Activated B cell treated with CpG ODN at 0.5 μM for 24 hours (primary cell): ENCODE measurements around the gene CHKB. TPM values are rescaled to one million over a fixed set of nuclear protein-coding genes. Genes with fewer than 3 reads are reported as not detected.
A peak's percentile ranks its signal among the peaks of the same experiment; 100 is the strongest.

ENCODE experiments used
- ATAC-seq: fragments of 200-7000 bp; cut with Tn5 transposase; one replicate; pipeline ENCODE4 v1.10.0; 2021; ENCODE audit warnings: low read depth, mild to moderate bottlenecking, moderate library complexity
- CTCF ChIA-PET: fragments of 350-600 bp; sonication (Branson Sonifier 250); formaldehyde crosslinking; loops from one replicate; lab custom pipeline; 2021; ENCODE audit warnings: antibody characterized with exemption; lab: Charles Lee
- POLR2A ChIA-PET: fragments of 350-600 bp; sonication (Branson Sonifier 250); formaldehyde crosslinking; loops from one replicate; lab custom pipeline; 2021; ENCODE audit warnings: antibody characterized with exemption; lab: Charles Lee
- DNase-seq: peaks from one replicate; pipeline ENCODE4 v3.0.0; 2022
- H3K27ac Mint-ChIP-seq: one replicate; pipeline ENCODE4 v1.8.0; 2020; ENCODE audit warnings: mixed read lengths
- H3K27me3 Mint-ChIP-seq: one replicate; pipeline ENCODE4 v1.8.0; 2021; ENCODE audit warnings: mixed read lengths
- H3K36me3 Mint-ChIP-seq: one replicate; pipeline ENCODE4 v1.8.0; 2021; ENCODE audit warnings: low read depth, mixed read lengths
- H3K4me1 Mint-ChIP-seq: one replicate; pipeline ENCODE4 v1.8.0; 2021; ENCODE audit warnings: mixed read lengths
- H3K4me3 Mint-ChIP-seq: one replicate; pipeline ENCODE4 v1.8.0; 2020; ENCODE audit warnings: mild to moderate bottlenecking, mixed read lengths
- H3K9me3 Mint-ChIP-seq: one replicate; pipeline ENCODE4 v1.8.0; 2020; ENCODE audit warnings: mixed read lengths
- intact Hi-C: fragments of 100-400 bp; cut with micrococcal nuclease; formaldehyde crosslinking; loops from one replicate; pipeline ENCODE4 v1.15.1; 2024
- total RNA-seq: library from RNA; stranded (reverse); gene quantifications from 2 replicates; pipeline ENCODE4 v1.2.3, GENCODE V29; 2022
- TF ChIP-seq, protein P1 (sequence below): fragments of 200-600 bp; IDR thresholded peaks from one replicate; pipeline ENCODE4 v1.8.0; 2022; ENCODE audit warnings: antibody characterized with exemption, mild to moderate bottlenecking

The CHKB gene, protein sequence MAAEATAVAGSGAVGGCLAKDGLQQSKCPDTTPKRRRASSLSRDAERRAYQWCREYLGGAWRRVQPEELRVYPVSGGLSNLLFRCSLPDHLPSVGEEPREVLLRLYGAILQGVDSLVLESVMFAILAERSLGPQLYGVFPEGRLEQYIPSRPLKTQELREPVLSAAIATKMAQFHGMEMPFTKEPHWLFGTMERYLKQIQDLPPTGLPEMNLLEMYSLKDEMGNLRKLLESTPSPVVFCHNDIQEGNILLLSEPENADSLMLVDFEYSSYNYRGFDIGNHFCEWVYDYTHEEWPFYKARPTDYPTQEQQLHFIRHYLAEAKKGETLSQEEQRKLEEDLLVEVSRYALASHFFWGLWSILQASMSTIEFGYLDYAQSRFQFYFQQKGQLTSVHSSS
- 138 and 158 TPM in 2 replicates for total RNA-seq

DNA sequence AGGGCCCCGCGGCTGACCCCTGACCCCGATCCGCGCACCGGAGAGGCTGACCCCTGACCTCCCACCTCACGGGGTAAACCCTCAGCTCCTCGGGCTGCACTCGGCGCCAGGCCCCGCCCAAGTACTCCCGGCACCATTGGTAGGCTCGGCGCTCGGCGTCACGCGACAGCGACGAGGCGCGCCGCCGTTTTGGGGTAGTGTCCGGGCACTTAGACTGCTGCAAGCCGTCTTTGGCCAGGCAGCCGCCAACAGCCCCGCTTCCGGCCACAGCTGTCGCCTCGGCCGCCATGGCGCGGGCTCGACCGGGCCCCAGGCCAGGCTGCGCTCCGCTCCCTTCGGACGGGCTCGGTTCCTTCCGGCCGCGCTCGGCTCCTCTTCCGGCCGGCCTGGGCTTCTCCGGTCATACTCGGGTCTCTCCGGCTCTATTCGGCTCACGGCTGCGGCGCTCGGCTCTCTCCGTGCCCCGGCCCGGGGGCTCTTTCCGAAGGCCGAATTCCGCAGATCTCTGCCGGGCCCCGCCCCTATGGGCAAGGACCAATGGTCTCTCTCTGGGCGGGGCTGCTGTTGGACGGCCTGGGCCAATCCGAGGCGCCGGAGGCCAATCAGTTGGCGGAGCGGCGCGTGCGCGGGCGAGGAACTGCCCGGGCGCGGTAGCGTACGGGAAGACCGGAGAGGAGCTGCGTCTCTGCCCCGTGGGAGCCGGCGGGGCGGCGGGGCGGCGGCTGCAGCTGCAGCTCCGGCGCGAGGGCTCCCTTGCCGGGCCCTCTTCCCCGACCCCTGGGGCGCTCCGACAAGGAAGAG is at the start of gene CHKB:
Gene CHKB, minus strand, starts transcription at position 357 of the 801 bp plus-strand sequence. Its CDS starts 68 bp downstream, at position 289.
- intact Hi-C loops, result loop anchor here (1.0 to 2.0 kb wide), 10 partner anchors 18 to 240 kb away; partner anchors contain the start of genes ARSA, MAPK8IP2, NCAPH2 and PPP6R2
- peaks cover 16% of the 10 kb centered on the region for H3K36me3 Mint-ChIP-seq
- no peaks in the 10 kb centered on the region for H3K9me3 Mint-ChIP-seq
- peak within 1 kb of the TSS; percentile 87 for H3K4me3 Mint-ChIP-seq
- H3K4me1 Mint-ChIP-seq, result peaks cover 26% of the 10 kb centered on the region
- TF ChIP-seq, protein P1, sequence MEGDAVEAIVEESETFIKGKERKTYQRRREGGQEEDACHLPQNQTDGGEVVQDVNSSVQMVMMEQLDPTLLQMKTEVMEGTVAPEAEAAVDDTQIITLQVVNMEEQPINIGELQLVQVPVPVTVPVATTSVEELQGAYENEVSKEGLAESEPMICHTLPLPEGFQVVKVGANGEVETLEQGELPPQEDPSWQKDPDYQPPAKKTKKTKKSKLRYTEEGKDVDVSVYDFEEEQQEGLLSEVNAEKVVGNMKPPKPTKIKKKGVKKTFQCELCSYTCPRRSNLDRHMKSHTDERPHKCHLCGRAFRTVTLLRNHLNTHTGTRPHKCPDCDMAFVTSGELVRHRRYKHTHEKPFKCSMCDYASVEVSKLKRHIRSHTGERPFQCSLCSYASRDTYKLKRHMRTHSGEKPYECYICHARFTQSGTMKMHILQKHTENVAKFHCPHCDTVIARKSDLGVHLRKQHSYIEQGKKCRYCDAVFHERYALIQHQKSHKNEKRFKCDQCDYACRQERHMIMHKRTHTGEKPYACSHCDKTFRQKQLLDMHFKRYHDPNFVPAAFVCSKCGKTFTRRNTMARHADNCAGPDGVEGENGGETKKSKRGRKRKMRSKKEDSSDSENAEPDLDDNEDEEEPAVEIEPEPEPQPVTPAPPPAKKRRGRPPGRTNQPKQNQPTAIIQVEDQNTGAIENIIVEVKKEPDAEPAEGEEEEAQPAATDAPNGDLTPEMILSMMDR, result no peak
- CTCF ChIA-PET, result interaction anchor here (1.7 kb wide), 1 partner anchor 57 kb away, joined by 9 read pairs; the partner anchor contains the start of gene SCO2
- ATAC-seq (peak; percentile 94), DNase-seq (peak; percentile 96)
- H3K27ac Mint-ChIP-seq, result peak within 1 kb of the TSS; percentile 84
- H3K27me3 Mint-ChIP-seq, result no peaks in the 10 kb centered on the region
- POLR2A ChIA-PET, result interaction anchor here (0.7 to 3.6 kb wide), 16 partner anchors 13 to 267 kb away, joined by 3 to 101 read pairs (median 7); partner anchors contain the start of genes KLHDC7B, LMF2, NCAPH2 and SCO2

DNA sequence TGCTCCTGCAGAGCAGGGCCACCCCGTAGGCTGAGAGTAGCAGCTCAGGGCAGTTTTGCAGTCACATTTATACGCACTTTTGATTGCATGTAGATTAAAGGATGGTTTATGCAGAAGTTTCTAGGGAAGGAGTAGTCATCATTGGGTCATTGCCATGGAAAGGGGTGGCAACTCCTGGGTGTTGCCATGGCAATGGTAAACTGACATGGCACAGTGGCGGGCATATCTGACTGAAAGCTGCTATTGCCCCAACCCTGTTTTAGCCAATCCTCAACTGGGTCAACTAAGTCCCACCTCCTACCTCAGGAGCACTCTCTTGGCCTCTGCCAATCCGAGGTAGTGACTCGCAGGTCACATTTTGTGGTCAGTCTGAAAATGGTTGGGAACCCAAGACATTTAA is 47.7 kb upstream of the CHKB start:
- Mint-ChIP-seq H3K4me1 (peaks cover 14% of the 10 kb centered on the region), H3K9me3 (no peaks in the 10 kb centered on the region), H3K27ac (no peak overlapping the region), H3K4me3 (no peak overlapping the region), H3K36me3 (peaks cover 3% of the 10 kb centered on the region), H3K27me3 (no peaks in the 10 kb centered on the region)
- ATAC-seq, result no peak
- intact Hi-C loops, result no loop called here
- ChIA-PET POLR2A (no interaction called here), CTCF (no interaction called here)
- TF ChIP-seq, protein P1, result no peak
- DNase-seq, result no peak

DNA sequence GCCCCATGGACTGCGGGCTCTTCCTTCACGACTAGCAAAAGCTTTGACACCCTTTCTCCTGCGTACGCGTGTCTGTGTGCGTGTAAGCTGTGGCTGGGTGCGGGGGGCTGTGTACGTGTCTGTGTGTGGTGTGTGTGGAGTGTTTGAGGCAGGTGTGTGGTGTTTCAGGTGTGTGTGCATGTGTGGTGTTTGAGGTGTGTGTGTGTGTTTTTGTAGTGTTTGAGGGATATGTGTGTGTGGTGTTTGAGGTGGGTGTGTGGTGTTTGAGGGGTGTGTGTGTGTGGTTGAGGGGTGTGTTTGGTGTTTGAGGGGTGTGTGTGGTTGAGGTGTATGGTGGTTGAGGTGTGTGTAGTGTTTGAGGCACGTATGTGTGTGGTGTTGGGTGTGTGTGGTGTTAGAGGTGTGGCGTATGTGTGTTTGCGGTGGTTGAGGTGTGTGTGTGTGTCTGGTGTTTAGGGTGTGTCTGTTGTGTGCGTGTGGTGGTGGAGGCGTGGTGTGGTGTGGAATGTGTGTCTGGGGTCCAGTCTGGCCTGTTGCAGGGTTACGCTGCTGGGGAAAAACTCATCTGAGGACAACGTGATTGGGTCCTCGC is 46.0 kb upstream of the CHKB start:
- intact Hi-C loops, result loop anchor here (1.0 to 2.0 kb wide), 3 partner anchors 12 to 66 kb away; partner anchors contain the start of genes CHKB and SYCE3
- H3K27me3 Mint-ChIP-seq, result no peaks in the 10 kb centered on the region
- H3K9me3 Mint-ChIP-seq, result no peaks in the 10 kb centered on the region
- TF ChIP-seq, protein P1, result no peak
- ChIA-PET CTCF (interaction anchor here (1.2 to 1.3 kb wide), 2 partner anchors 13 to 103 kb away, joined by 3 read pairs; no protein-coding TSS in a partner anchor), POLR2A (interaction anchor here (0.8 to 1.3 kb wide), 4 partner anchors 12 to 384 kb away, joined by 3 to 17 read pairs (median 7); partner anchors contain the start of genes LMF2, NCAPH2 and SCO2)
- peaks cover 10% of the 10 kb centered on the region for H3K36me3 Mint-ChIP-seq
- DNase-seq (no peak), ATAC-seq (no peak)
- peak overlapping the region; percentile 60 for H3K27ac Mint-ChIP-seq
- peak overlapping the region; percentile 85 for H3K4me3 Mint-ChIP-seq
- peaks cover 14% of the 10 kb centered on the region for H3K4me1 Mint-ChIP-seq

DNA sequence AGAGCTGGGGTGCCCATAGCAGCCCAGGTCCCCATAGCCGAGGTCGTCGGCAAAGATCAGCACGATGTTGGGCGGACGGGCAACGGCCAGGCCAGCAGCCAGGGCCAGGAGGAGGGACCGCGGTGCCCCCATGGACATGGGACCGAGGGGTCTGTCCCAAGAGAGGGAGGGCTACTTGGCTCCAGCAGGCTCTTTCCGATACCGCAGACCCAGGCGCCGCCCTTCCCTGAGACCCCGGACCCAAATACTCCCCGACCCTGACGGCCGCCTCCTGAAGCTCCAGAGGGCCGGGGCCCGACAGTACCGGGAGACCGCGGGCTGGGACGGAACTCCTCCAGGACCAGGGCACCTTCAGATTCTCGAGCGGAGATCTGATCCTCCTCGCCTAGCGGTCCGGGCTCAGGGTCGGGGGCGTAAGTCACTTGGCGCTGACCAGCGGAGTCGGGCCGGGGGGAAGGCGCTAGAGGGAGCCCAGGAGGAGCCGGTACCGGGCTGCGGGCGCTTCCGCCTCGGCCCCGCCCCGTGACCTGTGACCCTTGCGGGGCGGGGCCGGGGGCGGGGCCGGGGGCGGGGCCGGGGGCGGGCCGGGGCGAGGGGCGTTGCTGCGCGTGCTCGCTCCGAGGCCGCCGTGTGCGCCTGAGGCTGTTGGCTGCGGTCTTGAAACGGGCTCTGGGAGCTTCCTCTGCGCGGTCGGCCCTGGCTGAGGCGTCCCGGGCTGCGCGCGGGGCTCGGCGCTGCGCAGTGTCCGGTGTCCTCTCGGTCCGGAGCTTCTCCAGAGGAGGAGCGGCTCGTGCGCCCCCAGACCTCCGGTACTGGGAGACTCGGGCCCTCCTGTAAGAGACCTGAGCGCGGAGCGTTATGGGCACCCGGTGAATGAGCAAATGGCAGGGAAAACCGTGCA is 45.2 kb upstream of the CHKB start, which contains the start of gene ARSA:
Gene ARSA, minus strand, starts transcription at position 511 of the 901 bp plus-strand sequence. Its CDS starts 373 bp downstream, at position 138.
- POLR2A ChIA-PET, result interaction anchor here (0.6 to 1.5 kb wide), 6 partner anchors 13 to 455 kb away, joined by 3 to 17 read pairs (median 5); partner anchors contain the start of genes LMF2, NCAPH2, SCO2 and TYMP
- intact Hi-C loops, result loop anchor here (1.0 to 2.0 kb wide), 3 partner anchors 12 to 65 kb away; partner anchors contain the start of genes CHKB and SYCE3

More for the DNA sequence above, 45.2 kb upstream of the CHKB start, which contains the start of gene ARSA:
- peak; percentile 66 for DNase-seq
- Mint-ChIP-seq H3K36me3 (peaks cover 10% of the 10 kb centered on the region), H3K27me3 (no peaks in the 10 kb centered on the region), H3K4me3 (peak within 1 kb of the TSS; percentile 85), H3K4me1 (peaks cover 14% of the 10 kb centered on the region), H3K9me3 (no peaks in the 10 kb centered on the region), H3K27ac (peak within 1 kb of the TSS; percentile 60)
- TF ChIP-seq, protein P1, result no peak
- CTCF ChIA-PET, result interaction anchor here (0.8 to 1.3 kb wide), 3 partner anchors 13 to 102 kb away, joined by 3 read pairs; no protein-coding TSS in a partner anchor
- peak; percentile 91 for ATAC-seq
